T47D (cell line): Measurements from ENCODE around the gene RAMP1.
"Not testable (repeated sequence)": the region's sequence is repeated elsewhere in the genome, so short reads cannot be mapped to it uniquely, and the experiment has no call there.

Source experiments
- DNase-seq, 2 experiments: peaks; one replicate each; pipeline versions ENCODE4 v3.0.0 to v3.0.0-alpha.2; 2011 to 2012; ENCODE audit warnings: low read depth in 1 of 2, low spot score in 1 of 2
- JUND ChIP-seq: IDR thresholded peaks from 2 replicates; pipeline ENCODE4 v1.6.1; 2012; ENCODE audit warnings: low read depth
- in situ Hi-C: cut with HindIII; loops from 2 replicates; pipeline ENCODE4 v1.10.0; 2016; ENCODE audit warnings: low sequenced_read_pairs, low pct_unique_long_range_greater_than_20kb

RAMP1 gene

GRCh38 chr2:237859533-237860272, at the start of gene RAMP1:
RAMP1 (plus strand) TSS chr2:237859623; CDS start chr2:237859676, 53 bp downstream.
- no peak for TF ChIP-seq JUND
- in situ Hi-C loops, result no loop called here

GRCh38 chr2:237815637-237816036, 43.8 kb upstream of the RAMP1 start:
- DNase-seq, result no peak
- in situ Hi-C loops, result no loop called here

More at GRCh38 chr2:237859533-237860272, at the start of gene RAMP1:
- DNase-seq, result peak in 1 of 2 experiments; percentile 10

DNA sequence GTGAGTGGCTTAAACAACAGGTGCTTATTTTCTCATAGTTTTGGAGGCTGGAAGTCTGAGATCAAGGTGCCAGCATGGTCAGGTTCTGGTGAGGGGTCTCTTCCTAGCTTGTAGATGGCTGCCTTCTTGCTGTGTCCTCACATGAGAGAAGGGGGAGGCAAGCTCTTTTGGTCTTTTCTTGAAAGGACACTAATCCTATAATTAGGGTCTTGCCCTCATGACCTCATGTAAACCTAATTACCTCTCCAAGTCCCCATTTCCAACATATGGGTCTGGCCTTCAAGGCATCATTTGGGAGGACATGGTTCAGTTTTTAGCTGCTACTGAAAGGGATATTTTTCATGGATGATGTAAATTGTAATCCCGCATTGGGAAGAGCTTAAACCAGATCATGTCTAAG, 42.9 kb upstream of the RAMP1 start:
- DNase-seq, result no peak
- no peak for TF ChIP-seq JUND
- in situ Hi-C loops, result no loop called here

More at GRCh38 chr2:237815637-237816036, 43.8 kb upstream of the RAMP1 start:
- TF ChIP-seq JUND, result no peak

GRCh38 chr2:237818066-237818473, 41.4 kb upstream of the RAMP1 start:
- in situ Hi-C loops, result no loop called here
- no peak for DNase-seq
- no peak for TF ChIP-seq JUND

DNA sequence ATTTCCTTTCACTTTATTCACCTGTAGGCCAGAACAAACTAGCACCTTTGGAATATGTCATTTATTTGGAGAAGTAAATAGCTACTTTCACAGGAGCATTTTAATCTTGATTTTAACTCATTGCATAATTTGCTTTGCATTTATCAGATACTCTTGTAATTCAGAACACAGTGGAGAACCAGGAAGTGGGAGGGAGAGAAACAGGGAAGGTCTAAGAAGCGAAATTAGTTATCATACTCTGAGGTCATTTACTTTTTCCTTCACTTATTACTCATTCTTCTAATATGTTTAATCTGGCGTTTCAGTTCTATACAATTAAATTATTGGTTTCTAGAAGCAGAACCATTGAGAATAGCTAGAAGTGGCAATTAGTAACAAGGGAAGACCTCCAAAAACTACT, 40.2 kb upstream of the RAMP1 start:
- no peak for TF ChIP-seq JUND
- in situ Hi-C loops, result no loop called here
- no peak for DNase-seq

DNA sequence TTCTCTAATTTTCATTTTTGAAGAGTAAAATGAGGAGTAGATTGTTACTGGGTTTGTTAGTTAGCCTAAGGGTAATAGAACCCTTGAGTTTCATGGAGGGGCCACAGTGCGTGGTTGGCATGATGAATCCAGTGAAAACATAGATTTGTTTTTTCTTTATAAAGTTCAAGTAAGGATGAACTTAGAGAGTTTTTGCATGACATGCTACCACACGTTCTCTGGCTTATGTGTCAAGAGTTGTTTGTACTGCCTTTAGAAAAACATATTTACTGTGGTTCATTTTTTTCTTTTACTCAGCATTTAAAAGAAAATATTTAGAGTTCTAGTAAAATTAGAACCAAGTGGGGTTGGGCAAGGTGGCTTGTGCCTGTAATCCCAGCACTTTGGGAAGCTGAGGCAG, 39.0 kb upstream of the RAMP1 start:
- TF ChIP-seq JUND, result no peak
- DNase-seq, result no peak
- in situ Hi-C loops, result no loop called here

- in situ Hi-C loops, result no loop called here
- DNase-seq, result no peak
- TF ChIP-seq JUND, result no peak
Measured at GRCh38 chr2:237823544-237823943, 35.9 kb upstream of the RAMP1 start.

DNA sequence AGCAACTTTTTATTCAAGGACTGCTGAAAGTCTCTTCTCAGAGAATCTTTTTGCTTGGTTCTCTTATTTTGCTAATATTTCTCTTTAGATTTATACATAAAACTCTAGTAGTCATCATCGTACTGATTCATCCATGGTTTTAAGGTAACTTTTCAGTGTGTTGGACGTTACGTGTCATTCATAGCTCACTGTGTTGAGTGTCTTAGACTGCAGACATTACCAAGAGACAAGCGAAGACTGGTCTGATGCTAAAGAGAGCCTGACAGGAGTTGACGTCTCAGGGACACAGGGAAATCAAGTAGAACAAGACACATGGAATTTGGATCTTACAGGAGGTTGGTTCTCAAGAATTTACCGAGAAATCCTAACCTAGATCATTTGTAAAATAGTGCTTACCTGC, 35.3 kb upstream of the RAMP1 start:
- no peak for TF ChIP-seq JUND
- in situ Hi-C loops, result no loop called here
- DNase-seq, result no peak

DNA sequence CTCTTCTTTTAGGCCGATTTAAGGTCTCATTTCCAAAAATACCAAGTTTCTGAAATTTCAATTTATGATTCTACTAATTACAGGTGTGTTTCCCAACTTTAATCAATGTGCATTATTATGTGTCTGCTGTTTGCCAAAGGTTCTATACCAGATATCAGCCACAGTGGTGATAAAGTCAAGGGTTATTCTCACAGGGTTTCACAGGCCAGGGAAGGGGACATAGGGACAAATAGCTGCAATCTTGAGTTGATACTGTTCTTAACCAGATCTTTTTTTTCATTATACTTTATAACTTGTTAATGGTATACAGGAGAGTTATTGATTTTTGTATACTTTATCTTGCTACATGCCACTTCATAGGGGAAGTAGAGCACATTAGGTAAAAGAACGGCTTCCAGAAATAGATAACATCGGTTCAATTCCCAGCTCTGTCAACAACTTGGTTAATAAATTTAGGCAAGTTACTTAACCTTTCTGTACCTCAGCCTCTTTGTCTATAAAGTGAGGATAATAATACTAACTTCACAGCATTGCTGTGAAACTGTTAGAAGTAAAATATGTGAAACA, 31.9 kb upstream of the RAMP1 start:
- no peak for TF ChIP-seq JUND
- in situ Hi-C loops, result no loop called here
- DNase-seq, result no peak

- DNase-seq, result no peak
- no peak for TF ChIP-seq JUND
- in situ Hi-C loops, result no loop called here
Measured at GRCh38 chr2:237830522-237830921, 28.9 kb upstream of the RAMP1 start.

DNA sequence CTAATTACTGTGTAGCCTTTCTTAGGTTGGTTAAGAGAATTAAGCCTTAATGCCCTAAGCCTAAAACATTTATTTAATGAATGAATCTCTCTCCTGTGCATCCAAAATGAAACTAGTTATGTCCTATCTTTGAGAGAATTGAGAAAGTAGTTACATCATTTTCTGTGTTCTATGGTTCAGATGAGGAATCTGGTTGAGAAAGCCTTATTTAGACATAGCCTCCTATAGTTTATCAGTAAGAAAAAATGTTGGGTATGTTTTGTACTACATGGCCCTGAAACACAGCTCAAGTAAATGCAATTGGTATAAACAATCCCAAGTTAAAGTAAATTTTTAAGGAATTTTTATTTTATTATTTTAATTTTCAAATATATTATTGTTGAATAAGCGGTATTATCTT, 25.9 kb upstream of the RAMP1 start:
- no peak for TF ChIP-seq JUND
- in situ Hi-C loops, result no loop called here
- no peak for DNase-seq

DNA sequence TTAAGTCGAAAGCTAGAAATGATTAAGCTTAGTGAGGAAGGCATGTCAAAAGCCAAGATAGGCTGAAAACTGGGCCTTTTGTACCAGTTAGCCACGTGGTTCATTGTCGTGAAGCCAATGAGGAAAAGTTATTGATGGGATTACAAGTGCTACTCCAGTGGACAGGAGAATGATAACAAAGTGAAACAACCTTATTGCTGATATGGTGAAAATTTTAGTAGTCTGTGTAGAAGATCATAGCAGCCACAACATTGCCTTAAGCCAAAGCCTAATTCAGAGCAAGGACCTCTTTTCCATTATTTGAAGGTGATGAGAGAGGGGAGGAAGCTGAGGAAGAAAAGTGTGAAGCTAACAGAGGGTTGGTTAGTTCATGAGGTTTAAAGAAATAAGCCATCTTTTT, 24.1 kb upstream of the RAMP1 start:
- in situ Hi-C loops, result no loop called here
- DNase-seq, result no peak
- no peak for TF ChIP-seq JUND

DNA sequence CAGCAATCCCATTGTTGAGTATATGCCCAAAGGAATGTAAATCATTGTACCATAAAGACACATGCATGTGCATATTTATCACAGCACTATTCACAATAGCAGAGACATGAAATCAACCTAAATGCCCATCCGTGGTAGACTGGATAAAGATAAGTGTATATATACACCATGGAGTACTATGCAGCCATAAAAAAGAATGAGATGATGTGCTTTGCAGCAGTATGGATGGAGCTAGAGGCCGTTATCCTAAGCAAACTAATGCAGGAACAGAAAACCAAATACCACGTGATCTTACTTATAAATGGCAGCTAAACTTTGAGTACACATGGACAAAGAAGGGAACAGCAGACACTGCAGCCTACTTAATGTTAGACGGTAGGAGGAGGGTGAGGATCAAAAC, 18.4 kb upstream of the RAMP1 start:
- no peak for TF ChIP-seq JUND
- in situ Hi-C loops, result no loop called here
- DNase-seq, result no peak

- DNase-seq, in situ Hi-C loops: not testable (repeated sequence)
Measured at GRCh38 chr2:237848940-237849339, 10.5 kb upstream of the RAMP1 start.
